ENCODE measurements around the gene RIPOR2. TPM values are rescaled to one million over a fixed set of nuclear protein-coding genes. Genes with fewer than 3 reads are reported as not detected.
A peak's percentile ranks its signal among the peaks of the same experiment; 100 is the strongest.

Gene RIPOR2, protein sequence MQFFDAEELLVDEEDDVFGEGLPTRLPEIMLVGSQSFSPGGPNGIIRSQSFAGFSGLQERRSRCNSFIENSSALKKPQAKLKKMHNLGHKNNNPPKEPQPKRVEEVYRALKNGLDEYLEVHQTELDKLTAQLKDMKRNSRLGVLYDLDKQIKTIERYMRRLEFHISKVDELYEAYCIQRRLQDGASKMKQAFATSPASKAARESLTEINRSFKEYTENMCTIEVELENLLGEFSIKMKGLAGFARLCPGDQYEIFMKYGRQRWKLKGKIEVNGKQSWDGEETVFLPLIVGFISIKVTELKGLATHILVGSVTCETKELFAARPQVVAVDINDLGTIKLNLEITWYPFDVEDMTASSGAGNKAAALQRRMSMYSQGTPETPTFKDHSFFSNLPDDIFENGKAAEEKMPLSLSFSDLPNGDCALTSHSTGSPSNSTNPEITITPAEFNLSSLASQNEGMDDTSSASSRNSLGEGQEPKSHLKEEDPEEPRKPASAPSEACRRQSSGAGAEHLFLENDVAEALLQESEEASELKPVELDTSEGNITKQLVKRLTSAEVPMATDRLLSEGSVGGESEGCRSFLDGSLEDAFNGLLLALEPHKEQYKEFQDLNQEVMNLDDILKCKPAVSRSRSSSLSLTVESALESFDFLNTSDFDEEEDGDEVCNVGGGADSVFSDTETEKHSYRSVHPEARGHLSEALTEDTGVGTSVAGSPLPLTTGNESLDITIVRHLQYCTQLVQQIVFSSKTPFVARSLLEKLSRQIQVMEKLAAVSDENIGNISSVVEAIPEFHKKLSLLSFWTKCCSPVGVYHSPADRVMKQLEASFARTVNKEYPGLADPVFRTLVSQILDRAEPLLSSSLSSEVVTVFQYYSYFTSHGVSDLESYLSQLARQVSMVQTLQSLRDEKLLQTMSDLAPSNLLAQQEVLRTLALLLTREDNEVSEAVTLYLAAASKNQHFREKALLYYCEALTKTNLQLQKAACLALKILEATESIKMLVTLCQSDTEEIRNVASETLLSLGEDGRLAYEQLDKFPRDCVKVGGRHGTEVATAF
- total RNA-seq, result 21.3 TPM

DNA sequence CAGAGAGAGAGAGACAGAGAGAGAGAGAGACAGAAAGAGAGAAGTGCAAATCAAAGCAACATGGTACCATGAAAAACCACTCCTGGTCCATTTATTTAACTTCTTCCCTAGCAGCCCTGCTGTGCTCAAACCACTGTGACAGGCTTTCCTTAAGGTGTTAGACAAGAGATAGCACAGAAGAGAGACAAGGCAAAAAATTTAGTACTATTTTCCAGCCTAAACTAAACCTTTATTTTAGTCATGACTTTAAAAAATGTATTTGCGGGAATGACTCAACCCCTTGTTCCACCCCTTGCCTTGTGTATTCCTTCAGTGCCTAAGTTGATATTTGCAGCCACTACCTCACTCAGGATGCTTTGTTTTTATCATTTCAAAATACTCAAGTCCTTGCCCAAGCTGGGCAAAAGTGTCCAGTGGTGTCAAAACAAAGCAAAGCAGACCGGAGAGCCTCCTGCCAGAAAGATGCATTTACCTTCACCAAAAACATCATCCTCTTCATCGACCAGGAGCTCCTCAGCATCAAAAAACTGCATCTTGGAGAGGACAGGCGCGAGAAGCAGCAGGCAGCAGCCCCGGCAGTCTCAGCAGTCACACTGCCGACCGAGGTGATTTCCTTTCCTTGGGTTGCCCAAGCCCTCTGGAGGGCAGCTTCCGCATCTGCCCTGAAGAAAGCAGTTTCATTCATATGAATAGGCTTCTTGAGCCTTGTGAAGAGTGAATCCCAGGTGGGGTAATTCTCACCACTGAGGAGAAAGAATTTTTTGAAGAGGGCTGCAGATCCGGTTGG lies at the start of gene RIPOR2:
Gene RIPOR2, minus strand, starts transcription at position 595 of the 787 bp plus-strand sequence. Its CDS starts 62 bp downstream, at position 533.
- no peak for DNase-seq

DNA sequence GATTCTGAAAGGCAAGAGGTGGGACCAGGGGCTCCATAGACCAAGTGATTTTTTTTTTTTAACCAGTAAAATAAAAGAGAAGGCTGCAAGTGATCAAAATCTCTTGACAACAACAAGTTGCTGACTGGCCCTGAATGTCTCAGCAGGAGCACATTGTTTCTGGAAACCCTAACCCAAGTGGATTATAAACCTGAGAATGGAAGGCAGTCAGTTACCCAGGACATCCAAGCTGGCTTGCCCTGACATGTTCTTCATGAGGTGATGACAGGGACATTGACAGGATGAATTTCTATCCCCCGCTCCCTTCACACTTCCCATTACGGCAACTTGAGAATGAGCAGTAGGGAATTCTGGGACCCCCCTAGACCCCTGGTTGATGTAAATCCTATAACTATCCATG lies 49.6 kb upstream of the RIPOR2 start:
- peak; percentile 55 for DNase-seq

DNA sequence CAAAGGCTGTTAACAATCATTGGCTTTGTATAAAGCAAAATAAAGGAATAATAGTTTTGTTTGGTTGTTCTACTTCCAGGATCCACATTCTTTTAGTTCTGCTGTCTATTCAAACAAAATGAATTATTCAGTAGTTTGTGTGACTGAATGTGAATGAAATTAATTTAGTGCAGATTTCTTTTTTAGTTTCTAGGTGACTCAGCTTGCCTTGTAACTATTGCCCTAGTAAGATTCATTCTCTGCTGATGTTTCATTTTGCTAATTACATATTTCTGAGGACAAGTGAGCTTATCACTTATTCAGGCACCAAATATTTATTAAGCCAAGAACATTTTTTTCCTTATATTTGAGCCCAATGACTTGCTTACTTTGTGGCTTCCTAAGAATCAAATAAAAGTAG lies 46.5 kb upstream of the RIPOR2 start:
- no peak for DNase-seq

DNA sequence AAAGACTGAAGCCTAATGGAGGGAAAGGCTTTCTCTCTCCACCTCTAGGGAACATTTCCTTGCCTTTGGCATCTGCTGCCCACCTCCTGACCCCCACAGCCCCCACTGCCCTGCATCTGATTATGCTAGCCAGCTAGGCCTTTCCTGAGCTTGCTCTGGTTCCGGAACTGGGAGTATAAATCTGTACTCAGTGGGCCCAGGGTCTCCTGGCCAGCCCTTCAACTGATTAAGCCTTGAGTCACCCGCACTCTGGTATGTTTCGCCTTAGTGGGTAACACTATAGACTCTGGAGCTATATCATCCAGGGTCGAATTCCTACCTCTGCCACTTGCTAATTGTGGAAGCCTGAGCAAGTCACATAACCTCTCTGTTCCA lies 45.6 kb upstream of the RIPOR2 start:
- DNase-seq, result no peak

DNA sequence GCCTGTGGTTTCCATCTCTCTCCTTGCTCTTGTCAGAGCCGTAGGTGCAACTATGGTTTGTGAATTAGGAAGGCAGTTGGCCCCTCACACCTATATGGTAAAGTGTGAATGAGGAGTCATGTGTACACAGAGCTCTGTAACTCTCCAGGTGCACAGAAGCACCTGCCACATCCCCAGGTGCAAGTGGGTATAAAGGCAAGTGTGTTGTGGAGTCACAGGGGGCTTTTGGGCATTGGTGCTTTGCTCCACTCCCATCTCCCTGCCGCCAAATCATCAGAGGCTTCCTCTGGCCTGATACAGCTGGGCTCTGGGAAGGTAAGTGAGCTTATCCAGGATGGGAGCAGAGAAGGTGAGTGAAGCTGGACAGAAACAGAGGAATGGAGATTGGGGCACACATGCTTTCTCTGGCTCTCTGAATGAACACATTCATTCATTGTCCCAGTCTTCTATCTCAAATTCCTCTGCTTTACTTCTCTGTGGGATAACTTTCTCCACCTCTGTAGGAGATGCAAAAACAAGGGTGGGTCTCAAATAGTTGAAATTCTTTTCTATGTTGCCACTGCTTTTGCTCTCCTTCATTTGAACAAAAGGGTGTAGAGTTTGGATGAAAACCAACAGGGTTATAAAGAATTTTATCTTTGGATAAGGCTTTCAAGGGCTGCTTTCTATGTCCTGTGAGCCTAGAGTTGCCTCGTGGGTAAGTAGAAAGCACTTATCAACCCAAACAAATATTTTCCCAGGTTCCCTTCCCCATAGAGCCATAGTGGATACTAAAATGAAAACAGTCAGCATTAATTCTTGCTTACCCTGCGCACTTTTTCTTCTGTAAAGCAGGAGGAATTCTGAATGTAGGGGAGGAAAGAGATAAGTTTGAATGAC lies 45.0 kb upstream of the RIPOR2 start:
- no peak for DNase-seq

DNA sequence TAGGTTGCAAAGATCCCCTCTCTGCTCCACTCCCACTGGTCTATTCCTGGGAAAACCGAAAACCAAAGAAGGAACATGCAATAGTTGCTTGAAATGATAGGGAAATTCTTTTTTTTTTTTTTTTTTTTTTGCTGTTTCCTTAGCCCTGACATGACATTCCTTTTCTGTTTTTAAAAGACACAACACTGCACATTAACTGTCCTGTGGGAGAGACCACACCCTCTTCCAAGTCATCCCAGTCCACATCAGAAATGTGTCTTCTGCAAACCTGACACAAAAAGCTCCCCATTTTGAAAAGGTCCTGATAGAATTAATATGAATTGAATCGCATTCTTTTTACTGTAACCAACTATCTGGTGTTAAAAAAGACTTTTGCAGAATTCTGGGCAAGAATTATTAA lies 43.4 kb upstream of the RIPOR2 start:
- DNase-seq, result no peak

DNA sequence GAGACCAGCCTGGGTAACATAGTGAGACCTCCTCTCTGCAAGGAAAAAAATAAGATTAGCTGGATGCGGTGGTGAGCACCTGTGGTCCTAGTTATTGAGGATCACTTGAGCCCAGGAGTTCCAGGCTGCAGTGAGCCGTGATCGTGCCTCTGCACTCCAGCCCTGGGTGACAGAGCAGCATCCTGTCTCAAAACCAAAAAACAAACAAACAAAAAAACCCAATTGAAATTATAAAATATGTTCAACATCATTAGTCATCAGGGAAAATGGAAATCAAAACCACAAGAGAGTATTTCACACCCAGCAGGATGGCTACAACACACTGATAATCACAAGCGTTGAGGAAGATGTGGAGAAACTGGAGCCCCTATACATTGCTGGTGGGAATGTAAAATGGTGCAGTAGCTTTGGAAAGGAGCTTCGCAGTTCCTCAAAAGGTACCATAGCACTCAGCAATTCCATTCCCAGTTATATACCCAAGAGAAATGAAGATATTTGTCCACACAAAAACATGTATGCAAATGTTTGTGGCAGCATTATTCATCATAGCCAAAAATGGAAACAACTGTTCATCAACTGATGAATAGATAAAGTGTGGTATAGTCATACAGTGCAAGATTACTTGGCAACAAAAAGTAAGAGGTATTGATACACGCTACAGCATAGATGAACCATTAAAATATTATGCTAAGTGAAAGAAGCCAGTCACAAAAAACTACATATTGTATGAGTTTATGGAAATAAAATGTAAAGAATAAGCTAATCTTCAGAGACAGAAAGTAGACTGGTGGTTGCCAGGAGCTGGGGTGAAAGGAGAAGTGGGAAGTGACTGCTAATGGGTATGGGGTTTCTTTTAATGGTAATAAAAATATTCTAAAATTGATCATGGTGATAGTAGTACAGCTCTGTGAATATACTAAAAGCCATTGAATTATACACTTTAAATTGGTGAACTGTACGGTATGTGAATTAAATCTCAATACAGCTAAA lies 38.7 kb upstream of the RIPOR2 start:
- no peak for DNase-seq

DNA sequence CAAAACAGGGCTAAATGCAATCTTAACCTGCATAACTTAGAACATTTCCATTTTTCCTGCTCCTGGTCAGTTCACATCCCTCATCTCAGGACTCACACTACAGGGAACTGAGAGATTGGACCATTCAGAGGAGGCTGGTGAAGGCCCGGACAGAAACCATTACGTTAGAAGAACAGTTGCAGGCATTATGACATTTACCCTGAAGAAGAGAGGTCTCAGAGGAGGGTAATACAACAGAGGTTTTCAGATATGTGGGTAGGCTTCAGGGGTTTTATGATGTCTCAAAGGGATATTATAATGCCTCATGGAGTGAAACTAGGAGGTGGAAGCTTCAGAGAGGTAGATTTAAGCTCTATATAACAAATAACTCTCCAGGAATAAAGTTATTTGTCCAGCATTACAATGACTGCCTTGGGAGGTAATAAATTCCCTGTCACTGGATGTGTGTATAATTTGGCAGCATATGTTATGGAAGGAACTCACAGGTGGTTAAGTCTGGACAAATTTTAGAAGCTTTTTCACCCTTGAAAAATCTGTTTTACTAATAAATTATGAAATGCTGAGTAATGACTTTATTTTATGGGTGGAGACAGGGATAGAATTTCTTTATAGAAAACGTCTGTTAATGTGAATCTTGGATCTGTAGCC lies 36.7 kb upstream of the RIPOR2 start:
- no peak for DNase-seq

DNA sequence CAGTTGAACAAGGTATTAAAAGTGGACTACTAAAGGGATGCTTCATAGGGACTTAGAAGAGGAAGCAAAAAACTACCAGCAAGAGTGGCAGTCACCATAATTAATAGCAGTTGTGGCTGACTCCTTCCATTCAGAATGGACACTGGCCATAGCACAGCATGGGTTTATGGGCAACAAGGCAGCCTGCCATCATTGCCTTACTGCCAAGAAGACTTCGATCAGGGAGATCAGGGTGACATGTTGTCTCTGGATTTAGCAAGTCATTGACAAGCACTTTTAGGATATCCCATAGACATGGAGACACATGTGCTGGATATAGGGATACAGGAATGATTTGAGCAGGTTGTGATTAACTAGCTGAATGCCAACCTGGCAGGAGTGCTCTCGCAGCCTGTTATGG lies 35.3 kb upstream of the RIPOR2 start:
- no peak for DNase-seq

DNA sequence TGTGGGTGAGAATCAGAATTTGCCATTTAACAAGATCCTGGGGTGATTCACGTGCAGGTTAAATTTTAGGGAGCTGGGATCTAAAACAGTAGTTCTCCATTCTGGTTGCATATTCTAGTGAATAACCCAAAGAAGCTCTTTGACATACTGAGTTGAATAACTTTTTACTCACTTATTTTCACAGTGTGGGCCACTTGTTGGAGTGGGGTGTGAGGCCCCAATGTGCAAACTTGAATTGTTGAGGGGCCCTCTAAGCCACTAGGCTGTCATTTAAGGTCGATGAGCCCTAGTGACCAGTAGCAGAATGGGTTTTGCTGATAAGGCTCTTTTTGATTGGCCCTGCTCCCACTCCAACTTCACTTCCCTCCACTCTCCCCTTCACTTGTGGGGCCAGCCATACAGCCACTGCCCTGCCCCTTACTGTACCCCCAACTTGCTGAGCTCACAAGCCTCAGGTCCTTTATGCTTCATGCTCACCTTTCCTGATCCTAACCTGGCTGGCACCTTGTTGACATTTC lies 33.6 kb upstream of the RIPOR2 start:
- no peak for DNase-seq

DNA sequence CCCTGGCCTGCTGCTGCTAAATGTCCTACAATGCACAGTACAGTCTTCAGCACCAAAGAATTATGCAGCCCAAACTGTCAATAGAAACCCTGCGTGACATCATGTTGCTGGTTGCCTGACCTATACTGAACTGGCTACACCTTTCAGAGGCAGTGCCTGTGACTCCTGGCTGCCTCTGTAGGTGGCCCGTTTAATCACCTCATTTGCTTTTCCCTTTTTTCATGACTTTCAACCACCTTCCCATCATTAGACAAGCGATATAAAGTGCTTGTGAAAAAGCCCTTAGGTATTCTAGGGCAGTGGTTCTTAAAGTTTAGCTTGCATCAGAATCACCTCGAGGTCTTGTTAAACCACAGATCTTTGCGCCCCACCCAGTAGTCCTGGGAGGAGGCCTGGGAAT lies 33.0 kb upstream of the RIPOR2 start:
- no peak for DNase-seq

DNA sequence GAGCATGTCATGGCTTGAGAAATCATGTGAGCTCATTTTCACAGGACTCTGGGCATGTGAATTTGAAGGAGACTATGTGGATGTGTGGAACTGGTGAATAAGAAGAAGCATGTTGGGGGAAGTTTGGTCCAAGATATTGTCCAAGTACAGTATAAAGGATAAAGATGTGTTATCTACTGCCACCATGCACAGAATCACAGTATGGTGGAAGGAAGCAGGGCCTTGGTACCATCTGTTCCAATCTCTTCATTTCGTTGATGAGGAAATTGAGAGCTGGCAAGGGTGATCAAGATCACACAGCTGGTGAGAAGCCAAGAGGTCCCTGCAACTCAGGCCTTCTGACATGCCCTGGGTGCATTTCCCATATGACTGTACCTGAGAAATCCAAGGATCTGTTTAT lies 31.5 kb upstream of the RIPOR2 start:
- DNase-seq, result no peak

DNA sequence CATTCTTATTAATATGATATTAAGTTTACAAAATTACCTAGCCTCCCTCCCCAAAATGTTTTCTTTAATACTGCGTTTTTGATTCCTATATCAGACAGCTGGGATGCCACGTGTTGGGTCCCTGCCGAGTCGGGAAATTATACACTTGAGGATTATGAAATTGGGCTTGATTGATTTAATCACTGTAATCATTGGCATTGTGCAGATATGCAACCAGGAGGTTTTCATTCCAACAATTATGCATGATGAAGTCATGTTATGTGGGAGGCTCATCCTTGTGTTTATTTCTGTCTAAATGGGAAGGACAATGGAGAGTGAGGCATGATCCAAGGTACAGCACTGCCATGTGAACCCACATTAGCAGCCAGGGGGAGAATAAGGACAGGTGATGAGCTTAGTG lies 30.6 kb upstream of the RIPOR2 start:
- DNase-seq, result no peak

DNA sequence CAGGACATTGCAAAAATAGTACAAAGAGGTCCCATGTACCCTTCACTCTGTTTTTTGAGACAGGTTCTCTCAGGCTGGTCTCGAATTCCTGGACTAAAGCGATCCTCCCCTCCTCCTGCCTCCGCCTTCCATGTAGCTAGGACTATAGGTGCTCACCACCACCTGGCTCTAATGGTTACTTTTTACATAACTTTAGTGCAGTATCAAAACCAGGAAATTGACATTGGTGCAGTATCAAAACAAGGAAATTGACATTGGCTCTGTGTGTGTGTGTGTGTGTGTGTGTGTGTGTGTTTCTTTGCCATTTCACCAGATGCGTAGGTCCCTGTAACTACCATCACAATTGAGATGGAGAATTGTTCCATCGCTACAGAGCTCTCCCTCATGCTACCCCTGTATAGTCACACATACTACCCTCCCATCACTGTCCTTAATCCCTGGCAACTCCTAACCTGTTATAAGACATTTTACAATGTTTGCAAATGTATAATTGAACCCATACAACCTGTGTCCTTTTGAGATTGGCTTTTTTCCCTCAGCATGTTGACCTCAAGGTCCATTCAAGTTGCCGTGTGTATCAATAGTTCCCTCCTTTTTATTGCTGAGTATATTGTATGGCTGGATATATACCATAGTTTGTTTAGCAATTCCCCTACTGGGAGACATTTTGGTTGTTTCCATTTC lies 28.3 kb upstream of the RIPOR2 start:
- no peak for DNase-seq

DNA sequence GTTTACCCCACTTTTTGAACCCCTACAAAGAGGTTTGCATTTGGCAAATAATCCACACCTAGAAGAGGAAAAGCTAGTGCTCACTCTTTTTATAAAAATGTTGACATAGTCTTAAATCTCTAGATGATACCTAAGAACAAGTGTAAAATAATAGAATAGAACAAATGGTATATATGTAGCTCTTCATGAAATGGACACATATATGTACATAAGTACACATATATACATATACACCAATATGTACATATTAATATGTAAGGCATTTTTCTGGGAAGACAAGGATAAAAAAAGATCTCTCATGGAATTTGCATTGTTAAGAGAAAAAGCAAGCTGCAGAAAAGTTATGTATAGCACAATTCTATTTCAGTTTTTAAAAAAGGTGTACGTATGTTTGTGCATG lies 27.6 kb upstream of the RIPOR2 start:
- DNase-seq, result no peak

DNA sequence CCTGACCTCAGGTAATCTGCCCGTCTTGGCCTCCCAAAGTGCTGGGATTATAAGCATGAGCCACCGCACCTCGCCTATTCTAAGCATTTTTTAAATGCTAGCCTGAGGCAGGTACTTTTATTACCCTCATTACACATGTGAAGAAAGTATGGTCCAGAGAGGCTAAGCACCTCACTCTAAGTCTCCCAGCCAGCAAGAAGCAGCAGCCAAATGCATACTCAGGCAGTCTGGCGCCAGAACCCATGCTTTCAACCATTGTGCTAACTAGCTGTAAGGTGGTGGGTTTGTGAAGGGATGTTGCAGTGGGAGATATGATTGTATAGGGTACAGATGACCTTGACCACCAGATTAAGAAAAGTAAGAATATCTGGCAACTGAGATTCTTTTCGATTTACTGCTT lies 26.1 kb upstream of the RIPOR2 start:
- no peak for DNase-seq

DNA sequence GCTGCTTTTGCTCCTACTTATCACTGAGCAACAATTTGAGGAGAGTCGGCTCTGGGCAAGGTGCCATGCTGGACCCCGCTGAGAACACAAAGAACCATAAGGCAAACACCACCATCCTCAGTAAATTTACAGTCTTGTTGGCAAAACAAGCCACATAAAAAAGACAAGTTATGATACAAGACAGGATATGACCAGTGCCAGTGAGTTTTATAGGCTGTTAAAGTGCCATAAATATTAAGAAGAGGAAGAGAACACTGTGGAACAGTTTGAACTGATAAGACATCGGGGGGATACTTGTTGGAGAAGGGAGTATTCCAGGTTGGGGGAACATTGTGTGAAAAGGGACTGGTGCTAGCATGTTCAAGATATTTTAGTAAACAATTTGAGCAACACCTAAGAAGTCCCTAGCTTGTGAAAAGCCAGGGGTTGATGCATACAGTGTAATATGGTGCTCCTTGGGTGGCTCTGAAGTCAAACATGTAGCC lies 25.3 kb upstream of the RIPOR2 start:
- DNase-seq, result no peak

DNA sequence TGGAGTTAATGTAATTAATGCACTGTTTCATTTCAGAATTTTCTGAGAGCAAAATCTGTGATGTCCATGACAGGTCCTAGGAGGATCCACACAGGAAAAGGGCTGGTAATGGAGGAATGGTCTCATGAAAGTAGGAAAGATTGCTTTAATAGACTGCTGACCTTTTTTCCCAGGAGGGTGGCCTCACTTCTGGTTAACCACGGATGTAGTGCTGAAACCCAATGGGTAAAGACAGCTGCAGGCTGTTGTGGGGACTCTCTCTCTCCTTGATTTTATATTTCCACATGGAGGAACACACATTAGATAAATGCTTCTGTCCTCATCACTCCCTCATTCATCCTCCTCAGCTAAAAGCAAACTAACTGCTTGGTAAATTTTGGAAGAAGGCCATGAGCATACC lies 23.6 kb upstream of the RIPOR2 start:
- DNase-seq, result no peak

DNA sequence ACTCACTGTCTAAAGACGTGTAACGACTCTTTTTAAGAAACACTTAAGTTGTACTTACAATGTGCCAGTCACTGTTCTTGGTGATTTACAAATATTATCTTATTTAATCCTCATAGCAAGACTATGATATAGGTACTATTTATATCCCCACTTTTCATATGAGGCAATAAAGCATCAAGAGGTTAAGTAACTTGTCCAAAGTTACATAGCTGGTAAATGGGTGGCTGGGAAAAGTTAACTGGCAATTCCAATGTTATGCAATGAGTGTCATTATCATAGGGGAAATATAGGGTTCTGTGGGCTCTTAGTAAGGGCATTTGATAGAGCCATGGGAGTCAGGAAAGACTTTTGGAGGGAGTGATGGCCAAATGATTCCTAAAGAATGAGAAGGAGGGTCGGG lies 21.4 kb upstream of the RIPOR2 start:
- no peak for DNase-seq

Measured in tongue (tissue), 2 donors.